Suprapubic skin (tissue), 4 donors: ENCODE data around the gene ENPEP. TPM values are rescaled to one million over a fixed set of nuclear protein-coding genes. Genes with fewer than 3 reads are reported as not detected.

Experiments used
- DNase-seq, 2 donors: peaks; one replicate each; pipeline ENCODE4 v3.0.0-alpha.2; 2019; ENCODE audit warnings: low spot score in 2 of 2
- H3K27ac ChIP-seq: fragments of 200-600 bp; sonication (generic); one replicate; pipeline ENCODE4 v1.5.1; 2019
- H3K27me3 ChIP-seq: fragments of 200-600 bp; sonication (generic); one replicate; pipeline ENCODE4 v1.5.1; 2019
- H3K36me3 ChIP-seq: fragments of 200-600 bp; sonication (generic); one replicate; pipeline ENCODE4 v1.5.1; 2019
- H3K4me1 ChIP-seq: fragments of 200-600 bp; sonication (generic); one replicate; pipeline ENCODE4 v1.5.1; 2019
- H3K4me3 ChIP-seq: fragments of 200-600 bp; sonication (generic); one replicate; pipeline ENCODE4 v1.5.1; 2019; ENCODE audit warnings: mild to moderate bottlenecking
- H3K9me3 ChIP-seq: fragments of 200-600 bp; sonication (generic); one replicate; pipeline ENCODE4 v1.5.1; 2019
- CTCF ChIP-seq, 2 donors: fragments of 200-600 bp in 1 of 2; fragments of 450-650 bp in 1 of 2; sonication (generic) in 1 of 2; IDR thresholded peaks; one replicate each; pipeline ENCODE4 v1.5.1; 2016 to 2019; ENCODE audit warnings: antibody characterized with exemption in 2 of 2, mild to moderate bottlenecking in 1 of 2, moderate library complexity in 1 of 2
- EP300 ChIP-seq: sonication (generic); formaldehyde crosslinking; IDR thresholded peaks from one replicate; pipeline ENCODE4 v1.6.1; 2017; ENCODE audit warnings: antibody characterized with exemption
- POLR2A ChIP-seq, 2 donors: fragments of 450-650 bp; IDR thresholded peaks; one replicate each; pipeline ENCODE4 v1.6.1; 2017; ENCODE audit warnings: antibody characterized with exemption in 2 of 2, mild to moderate bottlenecking in 2 of 2, moderate library complexity in 2 of 2
- POLR2AphosphoS5 ChIP-seq, 3 donors: sonication (generic); formaldehyde crosslinking; IDR thresholded peaks; one replicate each; pipeline ENCODE4 v1.6.1; 2017; ENCODE audit warnings: antibody characterized with exemption in 3 of 3
- WGBS: methylation state at CpG from one replicate; pipeline ENCODE4 v1.1.5; 2018; 5-methylcytosine and 5-hydroxymethylcytosine counted together
- total RNA-seq, 4 donors: library from RNA; depleted of rRNA; stranded (reverse); fragments of >200 nt; gene quantifications; one replicate each; pipeline ENCODE4 v1.1.0, GENCODE V29; 2016

Gene ENPEP
- total RNA-seq, 4 donors from 2014 or later = 0.91 to 2.5 (median 1.7) TPM

- WGBS = 66% methylated on average over 3 of the region's 3 CpGs
- Histone ChIP-seq H3K9me3 (no peaks in the 10 kb centered on the region), H3K27me3 (no peaks in the 10 kb centered on the region), H3K27ac (no peak overlapping the region), H3K4me3 (no peak overlapping the region), H3K4me1 (no peaks in the 10 kb centered on the region), H3K36me3 (no peaks in the 10 kb centered on the region)
- no peak for DNase-seq
- TF ChIP-seq POLR2A (IDR thresholded peaks at IDR 0.05) (no peak), EP300 (no peak), POLR2AphosphoS5 (IDR thresholded peaks at IDR 0.05) (no peak), CTCF (IDR thresholded peaks at IDR 0.05) (no peak)
These were observed 50.6 kb downstream of the ENPEP start for GRCh38 chr4:110526589-110526988.

GRCh38 chr4:110527156-110527555 lies 51.2 kb downstream of the ENPEP start:
- Histone ChIP-seq H3K9me3 (no peaks in the 10 kb centered on the region), H3K27me3 (no peaks in the 10 kb centered on the region), H3K36me3 (no peaks in the 10 kb centered on the region), H3K27ac (no peak overlapping the region), H3K4me1 (no peaks in the 10 kb centered on the region), H3K4me3 (no peak overlapping the region)
- no peak for DNase-seq
- TF ChIP-seq CTCF (IDR thresholded peaks at IDR 0.05) (no peak), EP300 (no peak), POLR2A (IDR thresholded peaks at IDR 0.05) (no peak), POLR2AphosphoS5 (IDR thresholded peaks at IDR 0.05) (no peak)
- WGBS = 83% methylated on average over 4 of the region's 4 CpGs

- Histone ChIP-seq H3K27me3 (no peaks in the 10 kb centered on the region), H3K9me3 (no peaks in the 10 kb centered on the region), H3K27ac (no peak overlapping the region), H3K4me3 (no peak overlapping the region), H3K4me1 (no peaks in the 10 kb centered on the region), H3K36me3 (no peaks in the 10 kb centered on the region)
- no peak for DNase-seq
- no peak for TF ChIP-seq POLR2AphosphoS5 (IDR thresholded peaks at IDR 0.05)
- no peak for TF ChIP-seq EP300
- no peak for TF ChIP-seq POLR2A (IDR thresholded peaks at IDR 0.05)
- TF ChIP-seq CTCF (IDR thresholded peaks at IDR 0.05) = no peak
- WGBS = 61% methylated on average over 4 of the region's 4 CpGs
These were observed 57.1 kb downstream of the ENPEP start for GRCh38 chr4:110532901-110533589.

- Histone ChIP-seq H3K4me1 (no peaks in the 10 kb centered on the region), H3K36me3 (no peaks in the 10 kb centered on the region), H3K27ac (no peak overlapping the region), H3K4me3 (no peak overlapping the region), H3K27me3 (no peaks in the 10 kb centered on the region), H3K9me3 (no peaks in the 10 kb centered on the region)
- TF ChIP-seq POLR2AphosphoS5 (IDR thresholded peaks at IDR 0.05) (no peak), CTCF (IDR thresholded peaks at IDR 0.05) (no peak), POLR2A (IDR thresholded peaks at IDR 0.05) (no peak), EP300 (no peak)
- no peak for DNase-seq
- 53% methylated on average over 2 of the region's 2 CpGs for WGBS
These were observed 57.6 kb downstream of the ENPEP start for GRCh38 chr4:110533590-110533910.

- Histone ChIP-seq H3K9me3 (no peaks in the 10 kb centered on the region), H3K4me3 (no peak overlapping the region), H3K27ac (no peak overlapping the region), H3K27me3 (no peaks in the 10 kb centered on the region), H3K4me1 (no peaks in the 10 kb centered on the region), H3K36me3 (no peaks in the 10 kb centered on the region)
- WGBS = 81% methylated on average over 3 of the region's 3 CpGs
- no peak for DNase-seq
- no peak for TF ChIP-seq POLR2A (IDR thresholded peaks at IDR 0.05)
- TF ChIP-seq CTCF (IDR thresholded peaks at IDR 0.05) = peak in 1 of 2 donors; percentile 4
These were observed 58.0 kb downstream of the ENPEP start for GRCh38 chr4:110533940-110534339.
